Endothelial cell of umbilical vein (primary cell): ENCODE measurements around the gene CD19. TPM values are rescaled to one million over a fixed set of nuclear protein-coding genes. Genes with fewer than 3 reads are reported as not detected.

Experiments used
- BruUV-seq: library from RNA; stranded (reverse); fragments of 400-500 nt; replicated peaks from 2 replicates; lab custom pipeline; 2021; lab: Mats Ljungman, UMichigan
- CTCF ChIA-PET: fragments of 300-600, 350-600 bp; sonication (Branson Sonifier 250); formaldehyde crosslinking; loops from one replicate; lab custom pipeline; 2021; ENCODE audit warnings: antibody characterized with exemption, inconsistent platforms; lab: Charles Lee
- POLR2A ChIA-PET: fragments of 300-600, 350-600 bp; sonication (Branson Sonifier 250); formaldehyde crosslinking; loops from one replicate; lab custom pipeline; 2021; ENCODE audit warnings: antibody characterized with exemption, inconsistent platforms; lab: Charles Lee
- DNase-seq: peaks from one replicate; pipeline ENCODE4 v3.0.0-alpha.2; 2011; ENCODE audit warnings: low read depth, low spot score
- FAIRE-seq: peaks from 2 replicates; lab custom pipeline; 2011; peaks lifted over from hg19 to GRCh38; lab: Jason Lieb, UNC
- H2AFZ ChIP-seq: 2 replicates; pipeline ENCODE4 v1.6.0; 2012; ENCODE audit warnings: low read depth, low read length, control low read depth, inconsistent platforms
- H3K27ac ChIP-seq: 2 replicates; pipeline ENCODE4 v1.5.1; 2011; ENCODE audit warnings: low read depth, mild to moderate bottlenecking, control low read depth, low read length, moderate library complexity; ENCODE audit not compliant: insufficient read depth
- H3K27me3 ChIP-seq, 2 experiments: 2 replicates each; pipeline versions ENCODE4 v1.6.0 to v1.6.1; 2011; ENCODE audit warnings: low read length in 2 of 2, mixed read lengths in 1 of 2; ENCODE audit not compliant: control insufficient read depth in 2 of 2, insufficient read depth in 2 of 2
- H3K36me3 ChIP-seq, 2 experiments: 2 replicates in 1 of 2; 3 replicates in 1 of 2; pipeline ENCODE4 v1.5.1; 2011; ENCODE audit warnings: low read length in 2 of 2, mild to moderate bottlenecking in 1 of 2, moderate library complexity in 1 of 2; ENCODE audit not compliant: control insufficient read depth in 2 of 2, insufficient read depth in 2 of 2; ENCODE audit errors: extremely low read depth in 1 of 2
- H3K4me1 ChIP-seq: 3 replicates; pipeline ENCODE4 v1.5.1; 2011; ENCODE audit warnings: mild to moderate bottlenecking, low read length; ENCODE audit not compliant: control insufficient read depth, insufficient read depth; ENCODE audit errors: extremely low read depth
- H3K4me2 ChIP-seq: 2 replicates; pipeline ENCODE4 v1.6.1; 2011; ENCODE audit warnings: low read length, control low read depth, mixed read lengths; ENCODE audit not compliant: insufficient read depth
- H3K4me3 ChIP-seq, 3 experiments: fragments of 200-600 bp in 1 of 3; sonication (generic), shearing (Covaris generic) in 1 of 3; replicated peaks in 1 of 3; 2 replicates each; pipeline ENCODE4 v1.5.1; 2011 to 2016; ENCODE audit warnings: control low read depth in 3 of 3, low read length in 3 of 3, mild to moderate bottlenecking in 2 of 3, inconsistent platforms in 1 of 3, low read depth in 1 of 3, moderate library complexity in 1 of 3; ENCODE audit not compliant: insufficient read depth in 1 of 3
- H3K79me2 ChIP-seq: 2 replicates; pipeline ENCODE4 v1.6.0; 2012; ENCODE audit warnings: low read length, inconsistent platforms; ENCODE audit not compliant: control insufficient read depth, insufficient read depth
- H3K9ac ChIP-seq: replicated peaks from 2 replicates; pipeline ENCODE3; 2011; ENCODE audit warnings: low read length, control low read depth; ENCODE audit not compliant: insufficient read depth; ENCODE audit errors: extremely low read depth
- H3K9me1 ChIP-seq: replicated peaks from 3 replicates; pipeline ENCODE4 v1.6.0; 2011; ENCODE audit warnings: mild to moderate bottlenecking, low read length; ENCODE audit not compliant: control insufficient read depth, insufficient read depth; ENCODE audit errors: extremely low read depth
- H3K9me3 ChIP-seq: replicated peaks from 2 replicates; pipeline ENCODE4 v1.5.1; 2012; ENCODE audit warnings: low read length, inconsistent platforms; ENCODE audit not compliant: control insufficient read depth, insufficient read depth
- H4K20me1 ChIP-seq: replicated peaks from 2 replicates; pipeline ENCODE3; 2011; ENCODE audit warnings: mild to moderate bottlenecking, low read length; ENCODE audit not compliant: control insufficient read depth, insufficient read depth; ENCODE audit errors: extremely low read depth
- EZH2 ChIP-seq: IDR thresholded peaks from 2 replicates; pipeline ENCODE4 v1.6.1; 2012; ENCODE audit warnings: borderline replicate concordance, low read depth, mild to moderate bottlenecking, moderate library complexity, low read length, inconsistent platforms; ENCODE audit not compliant: severe bottlenecking
- FOS ChIP-seq: IDR thresholded peaks from 2 replicates; pipeline ENCODE4 v1.6.1; 2011; ENCODE audit warnings: mild to moderate bottlenecking, low read length, moderate library complexity, borderline replicate concordance; ENCODE audit not compliant: insufficient read depth
- GATA2 ChIP-seq: IDR thresholded peaks from 2 replicates; pipeline ENCODE4 v1.7.0; 2011; ENCODE audit warnings: low read depth, mild to moderate bottlenecking, moderate library complexity, mixed read lengths, low read length; ENCODE audit not compliant: insufficient read length, insufficient read depth
- JUN ChIP-seq: IDR thresholded peaks from 2 replicates; pipeline ENCODE4 v1.6.1; 2011; ENCODE audit warnings: borderline replicate concordance, low read depth; ENCODE audit not compliant: insufficient read length, insufficient read depth
- MAX ChIP-seq: IDR thresholded peaks from 2 replicates; pipeline ENCODE4 v1.6.1; 2011; ENCODE audit not compliant: insufficient read depth, insufficient read length
- MYC ChIP-seq: IDR thresholded peaks from one replicate; pipeline ENCODE4 v1.6.1; 2011; ENCODE audit warnings: mild to moderate bottlenecking, low read depth, low read length
- POLR2A ChIP-seq: IDR thresholded peaks from 2 replicates; pipeline ENCODE4 v1.6.1; 2012; ENCODE audit warnings: low read depth, mild to moderate bottlenecking, control low read depth, low read length
- dilution Hi-C: fragments of 300-500 bp; cut with MboI; formaldehyde crosslinking; loops from one replicate; pipeline ENCODE4 v1.15.0; 2019; ENCODE audit warnings: low sequenced_read_pairs; ENCODE audit not compliant: extremely low pct_ligation_motif_present
- intact Hi-C: fragments of 100-400 bp; cut with micrococcal nuclease; formaldehyde crosslinking; loops from one replicate; pipeline ENCODE4 v1.10.0; 2022
- polyA plus RNA-seq, 4 experiments: library from polyadenylated mRNA; depleted of rRNA in 3 of 4; stranded (reverse) in 3 of 4; unstranded in 1 of 4; fragments of >200 nt; gene quantifications; 2 replicates each; pipeline versions ENCODE4 v1.2.1 to v1.2.3, GENCODE V29; 2011 to 2012; ENCODE audit warnings: missing spikeins in 1 of 4
- total RNA-seq: library from RNA; stranded (reverse); gene quantifications from 2 replicates; pipeline ENCODE4 v1.2.3, GENCODE V29; 2021
- TF ChIP-seq, protein P1 (sequence below), 2 donors: IDR thresholded peaks; 1 replicate in 1 of 2; 2 replicates in 1 of 2; pipeline ENCODE4 v1.5.1; 2011; ENCODE audit warnings: low read length in 2 of 2, mild to moderate bottlenecking in 2 of 2, moderate library complexity in 2 of 2, control low read depth in 1 of 2, inconsistent platforms in 1 of 2, low read depth in 1 of 2; ENCODE audit not compliant: insufficient read depth in 1 of 2; ENCODE audit errors: extremely low read depth in 1 of 2

CD19 gene
- total and polyA plus RNA-seq, 2 donors (not counting 3 experiments of a cell fraction or from before 2014, with no cell fraction given): 0.06 TPM; not detected in 1

GRCh38 chr16:28958216-28958615 lies 26.4 kb downstream of the CD19 start:
- BruUV-seq: no TSS peak
- Histone ChIP-seq H3K27me3 (no peaks in the 10 kb centered on the region), H4K20me1 (no peaks in the 10 kb centered on the region), H2AFZ (no peak overlapping the region), H3K79me2 (peaks cover 4% of the 10 kb centered on the region), H3K36me3 (peaks cover 18 to 52% of the 10 kb centered on the region in 2 experiments), H3K9me1 (no peaks in the 10 kb centered on the region), H3K9me3 (no peaks in the 10 kb centered on the region), H3K9ac (no peak overlapping the region), H3K4me1 (no peaks in the 10 kb centered on the region), H3K4me3 (no peak overlapping the region), H3K4me2 (no peak overlapping the region), H3K27ac (no peak overlapping the region)
- FAIRE-seq: peak; percentile 31
- TF ChIP-seq, protein P1, sequence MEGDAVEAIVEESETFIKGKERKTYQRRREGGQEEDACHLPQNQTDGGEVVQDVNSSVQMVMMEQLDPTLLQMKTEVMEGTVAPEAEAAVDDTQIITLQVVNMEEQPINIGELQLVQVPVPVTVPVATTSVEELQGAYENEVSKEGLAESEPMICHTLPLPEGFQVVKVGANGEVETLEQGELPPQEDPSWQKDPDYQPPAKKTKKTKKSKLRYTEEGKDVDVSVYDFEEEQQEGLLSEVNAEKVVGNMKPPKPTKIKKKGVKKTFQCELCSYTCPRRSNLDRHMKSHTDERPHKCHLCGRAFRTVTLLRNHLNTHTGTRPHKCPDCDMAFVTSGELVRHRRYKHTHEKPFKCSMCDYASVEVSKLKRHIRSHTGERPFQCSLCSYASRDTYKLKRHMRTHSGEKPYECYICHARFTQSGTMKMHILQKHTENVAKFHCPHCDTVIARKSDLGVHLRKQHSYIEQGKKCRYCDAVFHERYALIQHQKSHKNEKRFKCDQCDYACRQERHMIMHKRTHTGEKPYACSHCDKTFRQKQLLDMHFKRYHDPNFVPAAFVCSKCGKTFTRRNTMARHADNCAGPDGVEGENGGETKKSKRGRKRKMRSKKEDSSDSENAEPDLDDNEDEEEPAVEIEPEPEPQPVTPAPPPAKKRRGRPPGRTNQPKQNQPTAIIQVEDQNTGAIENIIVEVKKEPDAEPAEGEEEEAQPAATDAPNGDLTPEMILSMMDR (IDR thresholded peaks at IDR 0.05; ENCODE audit: extremely low read depth in 1 of 2, insufficient read depth in 1 of 2, low read depth in 1 of 2, low read length in 2 of 2): no peak
- TF ChIP-seq POLR2A (no peak), MAX (no peak), GATA2 (no peak), JUN (no peak), MYC (no peak), FOS (no peak), EZH2 (no peak)
- dilution Hi-C loops: no loop called here
- CTCF ChIA-PET: interaction anchor here (1.7 kb wide), 1 partner anchor 16 kb away, joined by 4 read pairs; no protein-coding TSS in a partner anchor
- no peak for DNase-seq
- POLR2A ChIA-PET: no interaction called here
- intact Hi-C loops: no loop called here
